SH-SY5Y (cell line): ENCODE results near the gene LINC01488.

Experiments used
- GATA2 ChIP-seq: IDR thresholded peaks from 2 replicates; pipeline ENCODE4 v1.6.1; 2011; ENCODE audit warnings: mild to moderate bottlenecking, low read depth, low read length
- GATA3 ChIP-seq: IDR thresholded peaks from 2 replicates; pipeline ENCODE4 v1.6.1; 2011; ENCODE audit warnings: low read depth, mild to moderate bottlenecking, low read length, moderate library complexity

Gene LINC01488

DNA sequence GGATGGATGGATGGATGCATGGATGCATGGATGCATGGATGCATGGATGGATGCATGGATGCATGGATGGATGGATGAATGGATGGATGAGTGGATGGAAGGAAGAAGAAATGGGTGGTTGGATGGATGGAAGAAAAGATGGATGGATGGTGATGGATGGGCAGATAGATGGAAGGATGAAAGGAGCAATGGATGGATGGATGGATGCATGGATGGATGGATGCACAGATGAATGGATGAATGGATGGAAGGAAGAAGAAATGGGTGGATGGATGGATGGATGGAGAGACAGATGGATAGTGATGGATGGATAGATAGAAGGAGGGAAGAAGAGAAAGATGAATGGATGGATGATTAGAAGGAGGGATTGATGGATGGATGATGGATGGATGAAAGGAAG lies 30.2 kb upstream of the LINC01488 start:
- TF ChIP-seq GATA2 (no peak), GATA3 (no peak)

DNA sequence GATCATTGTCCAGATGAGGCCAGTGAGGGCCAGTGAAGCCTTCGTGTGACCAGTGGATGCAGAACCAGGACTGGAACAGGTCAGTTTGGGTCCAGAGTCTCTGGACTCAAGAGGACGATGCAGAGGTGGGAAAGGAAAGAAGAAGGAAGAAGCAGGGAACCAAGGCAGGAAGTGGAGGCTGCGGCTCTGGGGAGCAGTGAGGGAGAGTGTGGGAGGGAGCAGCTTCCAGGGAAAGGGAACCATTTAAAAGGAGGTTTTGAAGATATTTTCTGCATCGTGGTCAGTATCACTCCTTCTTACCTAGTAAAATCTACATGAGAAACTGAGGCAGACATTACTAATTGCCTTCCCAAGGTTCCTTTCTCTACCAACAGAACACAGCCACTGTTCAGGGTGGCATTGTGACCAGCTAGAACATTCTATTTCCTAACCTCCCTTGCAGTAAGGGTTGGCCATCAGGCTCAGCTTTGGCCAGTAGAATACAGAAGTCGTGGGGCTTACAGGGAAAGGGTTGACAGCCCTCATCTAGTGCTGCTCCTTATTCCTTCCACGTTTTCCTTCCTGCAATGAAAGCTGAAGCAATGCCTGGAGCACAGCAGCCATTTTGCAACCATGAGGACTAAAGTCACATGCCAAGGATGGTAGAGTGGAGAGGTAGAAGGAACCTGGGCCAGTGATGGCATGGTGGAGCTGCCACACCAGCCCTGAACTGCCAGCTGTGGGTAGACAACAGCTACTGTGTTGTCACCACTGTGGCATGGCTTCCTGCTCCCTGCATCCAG lies 29.1 kb upstream of the LINC01488 start:
- TF ChIP-seq GATA3 (no peak), GATA2 (no peak)

DNA sequence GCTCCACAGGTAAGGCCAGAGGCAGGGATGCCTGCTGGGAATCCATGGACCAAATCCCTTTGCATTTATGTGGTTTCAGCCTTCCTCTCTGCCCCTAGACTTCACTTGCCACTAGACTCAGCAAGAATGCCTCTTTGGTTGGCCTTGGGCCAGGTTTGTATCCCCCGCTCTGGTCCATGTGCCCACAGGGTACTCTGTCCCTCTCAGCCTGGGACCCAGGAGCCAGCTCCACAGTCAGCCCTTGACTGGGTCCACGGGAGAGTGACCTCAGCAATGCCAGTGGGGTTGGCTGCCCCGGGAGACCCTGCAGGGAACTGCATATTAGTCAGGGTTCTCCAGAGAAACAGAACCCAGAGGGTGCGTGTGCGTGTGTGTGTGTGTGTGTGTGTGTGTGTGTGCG lies 28.3 kb upstream of the LINC01488 start:
- TF ChIP-seq GATA2 = no peak
- no peak for TF ChIP-seq GATA3

DNA sequence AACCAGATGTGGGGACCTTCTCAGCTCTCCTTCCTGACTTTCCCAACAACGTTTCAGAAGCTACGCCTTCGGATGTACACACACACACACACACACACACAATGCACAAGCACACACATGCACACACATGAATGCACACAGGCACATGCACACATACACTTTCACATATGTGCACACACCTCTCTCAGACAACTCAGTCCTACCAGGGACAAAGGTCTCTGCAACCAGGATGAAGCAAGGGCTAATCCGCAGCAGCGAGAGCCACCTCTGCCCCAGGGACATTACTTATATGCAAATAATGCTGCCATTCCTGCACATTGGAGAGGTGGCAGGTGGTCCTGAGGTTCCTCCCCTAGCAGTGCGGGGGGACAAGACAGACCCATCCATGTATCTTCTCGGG lies 27.4 kb upstream of the LINC01488 start:
- no peak for TF ChIP-seq GATA2
- no peak for TF ChIP-seq GATA3

DNA sequence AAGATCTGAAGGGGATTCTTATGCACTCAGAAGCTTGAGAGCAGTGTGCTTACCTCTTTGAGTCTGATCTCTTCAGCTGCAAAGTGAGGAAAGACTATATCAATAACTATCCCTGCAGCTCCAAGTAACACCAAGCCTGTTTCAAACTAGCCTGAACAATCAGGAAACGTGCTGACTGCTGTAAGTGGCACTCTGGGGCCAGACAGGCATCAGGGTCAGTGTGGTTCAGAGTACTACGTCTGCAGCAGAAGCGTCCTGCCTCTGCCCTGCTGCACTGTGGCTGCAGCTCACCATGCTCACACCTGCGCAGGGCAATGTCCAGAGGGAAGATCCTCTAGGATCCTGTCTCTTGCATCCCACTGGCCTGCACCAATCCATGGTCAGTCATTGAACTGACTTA lies 25.5 kb upstream of the LINC01488 start:
- TF ChIP-seq GATA3 (no peak), GATA2 (no peak)

DNA sequence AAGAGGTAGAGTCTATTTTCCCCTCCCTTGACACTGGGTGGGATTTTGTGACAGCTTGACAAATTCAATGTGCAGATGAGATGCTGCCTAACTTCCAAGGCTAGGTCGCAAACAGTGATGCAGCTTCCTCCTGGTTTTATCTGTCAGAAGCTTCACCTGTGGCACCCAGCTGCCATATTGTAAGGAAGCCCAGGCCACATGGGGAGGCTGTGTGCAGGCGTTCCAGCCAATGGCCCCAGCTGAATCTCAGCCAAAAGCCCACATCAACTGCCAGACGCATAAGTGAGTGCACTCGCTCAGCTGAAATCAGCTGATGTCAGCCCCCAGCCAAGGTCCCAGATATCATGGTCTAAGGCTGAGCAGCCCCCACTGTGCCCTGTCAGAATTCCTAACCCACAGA lies 24.8 kb upstream of the LINC01488 start:
- no peak for TF ChIP-seq GATA3
- no peak for TF ChIP-seq GATA2

DNA sequence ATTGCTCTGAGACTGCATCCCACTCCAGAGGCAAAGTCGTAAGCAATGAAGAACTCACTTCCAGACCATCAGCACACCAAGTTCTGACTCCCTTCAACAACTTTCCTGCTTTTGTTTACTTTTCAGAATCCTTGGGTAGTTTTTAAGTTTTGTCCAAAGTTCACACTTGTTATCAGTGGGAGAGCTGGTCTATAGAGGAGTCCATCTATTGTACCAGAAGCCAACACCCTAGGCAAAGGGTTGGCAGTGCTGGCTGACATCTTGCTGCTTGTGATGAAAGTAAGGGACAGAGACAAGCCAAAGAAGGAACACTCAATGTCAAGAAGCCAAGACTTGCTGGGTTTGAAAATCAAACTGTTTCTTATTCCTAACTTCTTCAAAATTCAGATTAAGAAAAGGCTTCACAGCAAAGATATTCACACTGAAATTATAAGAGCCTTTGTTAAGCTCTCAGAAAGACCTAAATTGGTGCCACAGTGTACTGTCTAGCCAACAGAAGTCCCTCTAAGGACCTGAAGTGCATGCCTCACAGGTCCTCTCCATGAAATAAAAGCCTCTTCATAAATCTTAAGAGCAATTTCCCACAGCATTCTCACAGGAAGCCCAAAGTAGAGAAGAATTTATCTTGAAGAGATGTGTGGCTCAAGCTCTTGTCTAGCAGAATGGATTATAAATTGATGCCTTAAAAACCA lies 21.5 kb upstream of the LINC01488 start:
- no peak for TF ChIP-seq GATA3
- TF ChIP-seq GATA2 = no peak

DNA sequence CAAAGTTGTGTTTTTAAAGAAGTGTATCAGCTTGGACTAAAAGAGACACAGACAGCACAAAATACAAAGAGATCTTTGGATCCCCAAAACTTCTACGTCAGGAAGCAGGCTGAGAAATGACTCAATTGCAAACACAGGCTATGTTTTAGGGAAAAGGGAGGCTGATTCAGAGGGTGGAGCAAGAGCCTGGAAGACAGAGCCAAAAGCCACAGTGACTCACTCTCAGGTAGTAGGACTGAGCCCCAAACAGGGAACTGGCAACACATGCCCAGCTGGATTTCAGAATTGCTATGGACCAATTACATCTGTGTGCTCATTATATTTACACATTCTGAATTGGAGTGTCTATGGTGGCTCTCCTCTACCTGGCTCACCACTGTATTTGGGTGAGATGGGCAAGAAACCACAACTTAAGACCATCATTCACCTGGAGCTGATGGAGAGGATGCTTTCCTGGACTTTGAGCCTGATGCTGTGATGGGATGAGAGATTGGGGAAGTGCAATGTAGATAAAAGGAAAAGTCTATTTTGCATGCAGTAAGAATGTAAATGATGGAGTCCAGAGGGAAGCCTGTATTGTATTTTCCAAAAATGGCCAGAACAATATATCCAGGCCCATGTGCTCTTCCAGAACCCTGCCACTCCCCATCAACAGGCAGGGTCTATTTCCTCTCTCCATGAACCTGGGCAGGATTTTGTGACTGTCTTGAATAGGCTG lies 20.8 kb upstream of the LINC01488 start:
- no peak for TF ChIP-seq GATA3
- no peak for TF ChIP-seq GATA2

DNA sequence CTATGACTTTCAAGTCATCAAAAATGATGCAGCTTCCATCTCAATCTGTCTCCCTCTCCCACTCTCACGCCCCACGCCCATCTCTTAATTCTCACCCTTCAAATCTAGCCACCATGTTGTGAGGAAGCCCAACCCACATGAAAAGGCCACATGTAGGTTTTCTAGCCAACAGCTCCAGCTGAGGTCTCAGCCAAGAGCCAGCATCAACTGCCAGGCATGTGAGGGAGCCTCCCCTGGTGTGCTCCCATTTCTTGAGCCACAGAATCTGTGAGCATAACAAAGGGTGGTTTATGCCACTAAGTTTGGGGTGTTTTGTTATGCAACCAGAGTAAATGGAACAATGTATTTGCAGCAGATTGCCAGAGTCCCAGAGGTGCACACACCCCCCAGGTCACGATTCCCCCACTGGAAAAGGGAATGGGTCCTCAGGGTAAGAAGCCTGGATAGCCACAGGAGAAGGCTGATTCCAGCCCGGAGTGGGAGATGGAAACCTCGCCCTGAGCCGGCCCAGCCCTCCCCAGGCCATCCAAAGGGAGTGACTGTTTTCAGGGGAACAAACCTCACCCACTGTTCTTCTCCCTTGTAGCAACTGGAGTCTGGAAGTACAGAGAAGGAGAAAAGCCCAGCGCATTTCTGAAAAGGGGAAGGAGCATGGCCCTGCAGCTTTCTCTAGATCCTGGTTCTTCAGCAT lies 20.0 kb upstream of the LINC01488 start:
- TF ChIP-seq GATA2 = no peak
- no peak for TF ChIP-seq GATA3

DNA sequence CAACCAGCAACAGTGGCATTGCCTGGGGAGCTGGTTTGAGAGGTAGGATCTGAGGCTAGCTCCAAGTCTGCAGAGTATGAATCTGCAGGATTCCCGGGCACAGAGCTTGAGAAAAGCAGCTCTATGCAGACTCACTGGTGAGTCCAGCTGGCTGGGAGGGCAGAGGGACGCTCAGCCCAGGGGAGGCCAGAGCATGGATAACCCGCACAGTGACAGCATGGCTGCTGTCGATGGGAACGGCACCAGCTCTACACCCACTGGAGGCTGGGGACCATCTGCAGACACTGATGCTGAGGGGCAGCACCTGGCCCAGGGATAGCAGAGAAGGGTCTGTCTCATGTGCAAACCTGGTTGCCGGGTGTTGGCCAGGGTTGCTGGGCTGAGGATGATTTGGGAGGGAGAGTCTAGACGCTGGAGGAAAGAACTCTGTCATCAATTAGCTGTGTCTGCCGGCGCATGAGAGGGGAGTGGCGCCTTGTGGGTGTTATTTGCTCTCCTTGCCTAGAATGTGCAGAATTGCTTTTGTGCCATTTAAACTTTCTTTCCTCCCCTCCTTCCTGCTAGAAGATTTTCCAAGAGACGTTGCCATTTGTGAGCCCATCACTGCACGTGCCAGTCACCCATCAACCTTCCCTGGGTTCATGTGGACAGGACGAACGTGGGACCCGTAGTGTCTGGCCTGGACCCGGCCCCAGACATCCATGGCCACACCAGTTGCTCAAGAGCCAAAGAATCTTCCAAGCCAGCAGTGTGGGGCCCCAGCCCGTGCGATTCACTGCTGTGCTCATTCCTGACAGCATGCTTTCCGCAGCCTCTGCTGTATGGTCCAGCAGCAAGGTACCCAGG lies 19.1 kb upstream of the LINC01488 start:
- TF ChIP-seq GATA2 = no peak
- TF ChIP-seq GATA3 = no peak

DNA sequence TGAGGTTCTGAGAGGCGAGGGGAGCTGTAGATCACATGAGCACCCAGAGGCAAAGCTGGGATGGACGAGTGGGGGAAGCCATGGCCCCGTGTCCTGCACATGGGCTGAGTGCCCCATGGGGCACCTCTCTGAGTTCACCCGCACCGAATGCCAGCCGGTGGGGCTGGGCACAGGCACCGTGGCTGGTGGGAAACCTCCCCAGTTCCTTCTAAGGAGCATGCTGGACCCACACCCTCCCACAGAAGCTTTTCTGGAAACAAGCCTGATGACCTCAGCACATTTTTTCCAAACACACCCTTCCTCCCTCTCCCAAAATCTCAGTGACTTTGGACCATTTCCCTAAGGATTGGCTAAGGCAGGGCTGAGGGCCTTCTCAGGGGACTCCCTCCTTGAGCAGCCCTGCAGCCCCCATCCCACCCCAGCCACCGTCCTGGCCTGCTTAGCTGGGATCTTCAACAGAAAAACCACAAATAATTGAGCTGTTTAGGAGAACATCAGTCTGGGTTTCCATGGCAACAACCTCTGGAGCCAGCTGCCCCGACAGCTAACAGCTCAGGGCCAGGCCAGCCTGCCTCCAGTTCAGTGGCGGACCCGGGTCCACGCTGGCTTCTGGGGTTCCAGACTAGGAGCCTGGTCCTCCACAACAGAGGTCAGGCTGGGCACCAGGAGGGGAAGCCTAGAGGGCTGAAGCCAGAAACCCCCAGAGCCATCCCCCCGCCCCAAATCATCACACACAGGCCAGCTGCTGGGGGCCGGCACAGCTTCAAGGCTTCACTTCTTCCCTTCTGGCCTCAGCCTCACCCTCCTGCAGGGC lies 18.1 kb upstream of the LINC01488 start:
- TF ChIP-seq GATA2 = no peak
- no peak for TF ChIP-seq GATA3
